ENCODE data around the gene AKR1D1. TPM values are rescaled to one million over a fixed set of nuclear protein-coding genes. Genes with fewer than 3 reads are reported as not detected.
"Not testable (repeated sequence)": the region's sequence is repeated elsewhere in the genome, so short reads cannot be mapped to it uniquely, and the experiment has no call there.

AKR1D1 gene
- total RNA-seq, 2 donors from 2014 or later = not detected

- Mint-ChIP-seq H3K36me3 (ENCODE audit: insufficient read depth in 2 of 2) (no peaks in the 10 kb centered on the region), H3K27ac (no peak overlapping the region)
Measured at GRCh38 chr7:138142583-138143201, 66.4 kb downstream of the AKR1D1 start.

GRCh38 chr7:138144958-138145357, 68.7 kb downstream of the AKR1D1 start:
- no peaks in the 10 kb centered on the region for H3K9me3 Mint-ChIP-seq
- peaks cover 8% of the 10 kb centered on the region for H3K4me1 Mint-ChIP-seq (ENCODE audit: low read depth)
- no peak overlapping the region for H3K27ac Mint-ChIP-seq
- peaks cover 18% of the 10 kb centered on the region for H3K27me3 Mint-ChIP-seq (ENCODE audit: low read depth)
- H3K4me3 Mint-ChIP-seq = no peak overlapping the region
- no peak for ATAC-seq (replicated peaks in 1 of 2)
- no peak for DNase-seq
- no peaks in the 10 kb centered on the region for H3K36me3 Mint-ChIP-seq (ENCODE audit: insufficient read depth in 2 of 2)

More at GRCh38 chr7:138142583-138143201, 66.4 kb downstream of the AKR1D1 start:
- no peak for DNase-seq
- H3K27me3 Mint-ChIP-seq (ENCODE audit: low read depth) = peaks cover 26% of the 10 kb centered on the region
- no peak overlapping the region for H3K4me3 Mint-ChIP-seq
- H3K9me3 Mint-ChIP-seq = no peaks in the 10 kb centered on the region
- peaks cover 8% of the 10 kb centered on the region for H3K4me1 Mint-ChIP-seq (ENCODE audit: low read depth)
- no peak for ATAC-seq (replicated peaks in 1 of 2)

DNA sequence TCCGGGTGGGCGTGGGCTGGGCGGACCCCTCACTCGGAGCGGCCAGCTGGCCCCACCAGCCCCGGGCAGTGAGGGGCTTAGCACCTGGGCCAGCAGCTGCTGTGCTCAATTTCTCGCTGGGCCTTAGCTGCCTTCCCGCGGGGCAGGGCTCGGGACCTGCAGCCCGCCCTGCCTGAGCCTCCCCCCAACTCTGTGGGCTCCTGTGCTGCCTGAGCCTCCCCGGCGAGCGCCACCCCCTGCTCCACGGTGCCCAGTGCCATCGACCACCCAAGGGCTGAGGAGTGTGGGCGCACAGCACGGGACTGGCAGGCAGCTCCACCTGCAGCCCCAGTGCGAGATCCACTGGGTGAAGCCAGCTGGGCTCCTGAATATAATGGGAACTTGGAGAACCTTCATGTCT, 70.0 kb downstream of the AKR1D1 start:
- H3K4me3 Mint-ChIP-seq; DNase-seq; ATAC-seq (replicated peaks in 1 of 2); H3K9me3 Mint-ChIP-seq; H3K4me1 Mint-ChIP-seq (ENCODE audit: low read depth); H3K36me3 Mint-ChIP-seq (ENCODE audit: insufficient read depth in 2 of 2); H3K27ac Mint-ChIP-seq: not testable (repeated sequence)
- peaks cover 22% of the 10 kb centered on the region for H3K27me3 Mint-ChIP-seq (ENCODE audit: low read depth)

- not testable (repeated sequence) for H3K27ac Mint-ChIP-seq; DNase-seq; H3K4me1 Mint-ChIP-seq (ENCODE audit: low read depth); H3K9me3 Mint-ChIP-seq; H3K36me3 Mint-ChIP-seq (ENCODE audit: insufficient read depth in 2 of 2)
- ATAC-seq (replicated peaks in 1 of 2) = peak in 1 of 2 donors; percentile 21
- Mint-ChIP-seq H3K27me3 (ENCODE audit: low read depth) (peaks cover 22% of the 10 kb centered on the region), H3K4me3 (peak overlapping the region; percentile 80 to 89)
Measured at GRCh38 chr7:138146757-138147734, 70.8 kb downstream of the AKR1D1 start.

DNA sequence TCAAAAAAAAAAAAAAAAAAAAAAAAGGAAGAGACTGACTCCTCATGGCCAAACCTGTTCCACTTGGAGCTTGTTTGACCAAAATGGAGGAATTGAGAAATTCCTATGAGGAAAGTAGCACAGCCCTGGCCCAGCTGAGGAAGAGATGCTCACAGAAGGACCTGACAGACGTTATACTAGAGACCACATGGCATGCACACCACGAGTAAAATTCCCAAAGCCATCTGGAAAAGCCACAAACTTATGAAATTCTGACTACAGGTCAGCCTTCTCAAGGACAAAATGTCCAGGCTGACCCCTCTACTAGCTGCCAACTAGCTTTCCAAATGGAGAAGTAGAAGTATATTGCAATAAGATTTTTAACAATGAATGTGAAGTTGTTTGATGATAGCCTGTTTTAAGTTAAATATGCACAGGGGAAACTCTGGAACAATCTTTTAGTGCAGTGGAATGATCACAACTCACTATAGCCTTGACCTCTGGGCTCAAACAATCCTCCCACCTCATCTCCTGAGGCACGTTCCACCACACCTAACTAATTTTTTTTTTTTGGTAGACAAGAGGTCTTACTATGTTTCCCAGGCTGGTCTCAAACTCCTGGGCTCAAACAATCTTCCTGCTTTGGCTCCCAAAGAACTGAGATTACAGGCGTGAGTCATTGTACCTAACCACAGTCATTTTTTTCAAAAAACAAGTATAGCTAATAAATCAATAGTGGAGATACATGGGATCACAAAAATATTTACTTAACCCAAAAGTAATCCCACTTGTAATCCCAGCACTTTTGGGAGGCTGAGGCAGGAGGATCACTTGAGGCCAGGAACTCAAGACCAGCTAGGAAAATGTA, 75.7 kb downstream of the AKR1D1 start:
- H3K4me3 Mint-ChIP-seq = no peak overlapping the region
- DNase-seq = no peak

GRCh38 chr7:138154661-138155060, 78.4 kb downstream of the AKR1D1 start:
- Mint-ChIP-seq H3K27ac (no peak overlapping the region), H3K4me3 (no peak overlapping the region), H3K4me1 (ENCODE audit: low read depth) (no peaks in the 10 kb centered on the region), H3K27me3 (ENCODE audit: low read depth) (peaks cover 5% of the 10 kb centered on the region), H3K36me3 (ENCODE audit: insufficient read depth in 2 of 2) (no peaks in the 10 kb centered on the region), H3K9me3 (no peaks in the 10 kb centered on the region)
- no peak for ATAC-seq (replicated peaks in 1 of 2)
- DNase-seq = no peak

More for the DNA sequence above, 75.7 kb downstream of the AKR1D1 start:
- peaks cover 5% of the 10 kb centered on the region for H3K4me1 Mint-ChIP-seq (ENCODE audit: low read depth)
- no peak overlapping the region for H3K27ac Mint-ChIP-seq
- no peak for ATAC-seq (replicated peaks in 1 of 2)
- H3K36me3 Mint-ChIP-seq (ENCODE audit: insufficient read depth in 2 of 2) = no peaks in the 10 kb centered on the region
- H3K27me3 Mint-ChIP-seq (ENCODE audit: low read depth) = peaks cover 10% of the 10 kb centered on the region
- no peaks in the 10 kb centered on the region for H3K9me3 Mint-ChIP-seq

DNA sequence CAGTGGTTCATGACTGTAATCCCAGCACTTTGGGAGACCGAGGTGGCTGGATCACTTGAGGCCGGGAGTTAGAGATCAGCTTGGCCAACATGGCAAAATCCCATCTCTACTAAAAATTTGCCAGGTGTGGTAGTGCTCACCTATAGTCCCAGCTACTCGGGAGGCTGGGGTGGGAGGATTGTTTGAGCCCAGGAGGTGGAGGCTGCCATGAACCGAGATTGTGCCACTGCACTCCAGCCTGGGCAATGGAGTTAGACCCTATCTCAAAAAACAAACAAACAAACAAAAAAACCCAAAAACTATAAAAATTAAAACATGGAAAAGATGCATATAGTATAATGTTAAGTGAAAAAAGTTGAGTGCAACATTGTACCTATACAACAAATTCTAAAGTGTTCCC, 81.4 kb downstream of the AKR1D1 start:
- H3K4me3 Mint-ChIP-seq = no peak overlapping the region
- no peaks in the 10 kb centered on the region for H3K9me3 Mint-ChIP-seq
- no peaks in the 10 kb centered on the region for H3K36me3 Mint-ChIP-seq (ENCODE audit: insufficient read depth in 2 of 2)
- no peak for ATAC-seq (replicated peaks in 1 of 2)
- H3K27ac Mint-ChIP-seq = no peak overlapping the region
- no peaks in the 10 kb centered on the region for H3K4me1 Mint-ChIP-seq (ENCODE audit: low read depth)
- no peak for DNase-seq
- no peaks in the 10 kb centered on the region for H3K27me3 Mint-ChIP-seq (ENCODE audit: low read depth)

DNA sequence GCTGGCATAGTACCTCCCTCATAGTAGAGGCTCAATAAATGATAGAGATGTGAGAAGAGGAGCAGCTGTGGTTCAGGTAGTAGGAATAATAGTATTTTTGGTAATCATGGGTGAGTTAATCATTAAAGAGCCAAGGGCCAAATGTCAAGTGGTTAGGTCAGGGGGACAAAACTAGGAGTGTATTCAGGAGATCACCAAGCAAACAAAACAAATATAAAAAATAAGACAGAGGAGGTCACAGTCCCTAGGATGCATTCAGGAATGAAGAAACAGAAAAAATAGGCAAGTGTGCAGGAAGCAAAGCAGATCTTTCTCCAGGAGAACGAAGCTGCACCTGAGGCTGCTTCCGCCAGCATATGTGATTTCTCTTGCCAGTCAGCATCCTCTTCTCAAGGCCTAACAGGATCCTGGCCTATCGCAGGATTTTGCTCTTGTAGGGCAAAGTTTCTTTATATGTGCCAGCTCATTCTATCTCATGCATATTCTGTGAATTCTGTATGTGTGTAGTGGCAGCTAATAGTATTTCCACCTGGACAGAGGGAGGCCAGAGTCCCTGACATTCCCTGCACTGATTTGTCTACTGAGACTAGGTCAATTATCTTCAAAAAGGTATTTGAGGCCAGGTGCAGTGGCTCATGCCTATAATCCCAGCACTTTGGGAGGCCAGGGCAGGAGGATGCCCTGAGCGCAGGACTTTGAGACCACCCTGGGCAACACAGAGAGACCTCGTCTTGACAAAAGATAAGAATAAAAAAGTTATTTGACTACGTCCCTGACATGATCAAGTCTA, 82.7 kb downstream of the AKR1D1 start:
- DNase-seq (no peak), ATAC-seq (replicated peaks in 1 of 2) (no peak)
- Mint-ChIP-seq H3K27ac (no peak overlapping the region), H3K36me3 (ENCODE audit: insufficient read depth in 2 of 2) (no peaks in the 10 kb centered on the region), H3K9me3 (peaks cover 0 to under 1% of the 10 kb centered on the region in 2 donors), H3K4me3 (no peak overlapping the region), H3K27me3 (ENCODE audit: low read depth) (no peaks in the 10 kb centered on the region), H3K4me1 (ENCODE audit: low read depth) (no peaks in the 10 kb centered on the region)

DNA sequence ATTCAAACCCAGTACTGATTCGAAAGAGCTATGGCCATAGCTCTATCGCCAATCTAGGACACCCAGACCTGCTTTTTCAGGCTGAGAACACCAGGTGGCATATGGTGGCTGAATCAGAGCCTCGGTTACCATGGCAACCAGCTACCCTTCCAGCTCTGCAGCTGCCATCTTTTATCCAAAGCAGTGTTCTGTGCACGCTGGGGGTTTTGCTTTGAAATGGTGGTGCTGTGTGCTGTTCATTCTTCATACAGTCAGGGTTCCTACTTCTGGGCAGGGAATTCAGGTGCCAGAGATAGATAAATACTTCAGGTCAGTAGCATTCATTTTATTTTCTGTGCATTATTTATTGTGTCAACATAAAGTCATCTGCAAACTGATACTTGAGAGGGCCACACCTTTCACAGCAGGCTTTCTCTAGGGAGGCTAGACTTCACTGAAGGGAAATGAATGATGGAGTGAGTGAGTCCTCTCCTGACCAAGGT, 85.4 kb downstream of the AKR1D1 start:
- Mint-ChIP-seq H3K4me3 (no peak overlapping the region), H3K9me3 (peaks cover 5 to 9% of the 10 kb centered on the region in 2 donors), H3K4me1 (ENCODE audit: low read depth) (no peaks in the 10 kb centered on the region), H3K27me3 (ENCODE audit: low read depth) (no peaks in the 10 kb centered on the region), H3K27ac (no peak overlapping the region), H3K36me3 (ENCODE audit: insufficient read depth in 2 of 2) (peaks cover 6 to 7% of the 10 kb centered on the region in 2 donors)
- DNase-seq (peak; percentile 78 to 84), ATAC-seq (replicated peaks in 1 of 2) (peak; percentile 98)

- H3K4me1 Mint-ChIP-seq (ENCODE audit: low read depth) = no peaks in the 10 kb centered on the region
- H3K9me3 Mint-ChIP-seq = peaks cover 5 to 9% of the 10 kb centered on the region in 2 donors
- DNase-seq = no peak
- H3K27ac Mint-ChIP-seq = no peak overlapping the region
- H3K4me3 Mint-ChIP-seq = no peak overlapping the region
- H3K27me3 Mint-ChIP-seq (ENCODE audit: low read depth) = no peaks in the 10 kb centered on the region
- H3K36me3 Mint-ChIP-seq (ENCODE audit: insufficient read depth in 2 of 2) = peaks cover 6 to 7% of the 10 kb centered on the region in 2 donors
- no peak for ATAC-seq (replicated peaks in 1 of 2)
Measured at GRCh38 chr7:138162236-138162635, 86.0 kb downstream of the AKR1D1 start.

GRCh38 chr7:138163800-138164199, 87.5 kb downstream of the AKR1D1 start:
- H3K27ac Mint-ChIP-seq = no peak overlapping the region

DNA sequence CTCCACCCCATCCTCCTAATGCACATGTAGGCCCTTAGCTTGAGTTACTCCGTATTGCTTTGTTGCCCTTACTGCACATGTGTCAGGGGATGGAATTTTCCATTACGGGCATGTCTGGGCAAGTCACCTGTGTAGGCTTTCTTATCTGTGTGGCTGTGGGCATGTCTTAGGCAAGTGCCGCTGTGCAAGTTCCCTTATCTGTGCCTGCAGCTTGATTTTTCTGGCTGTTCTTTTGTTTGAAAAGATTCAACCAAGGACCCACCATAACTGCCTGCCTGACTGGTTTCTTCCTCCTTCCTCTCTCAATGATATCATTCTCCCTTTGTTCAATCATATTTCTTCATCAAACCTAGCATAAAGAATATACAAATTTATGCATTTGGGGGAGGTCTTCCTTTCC, 88.5 kb downstream of the AKR1D1 start:
- Mint-ChIP-seq H3K9me3 (peaks cover 5 to 9% of the 10 kb centered on the region in 2 donors), H3K27me3 (ENCODE audit: low read depth) (peaks cover 6% of the 10 kb centered on the region), H3K27ac (no peak overlapping the region), H3K4me1 (ENCODE audit: low read depth) (peaks cover 8% of the 10 kb centered on the region), H3K36me3 (ENCODE audit: insufficient read depth in 2 of 2) (peaks cover 6 to 7% of the 10 kb centered on the region in 2 donors), H3K4me3 (no peak overlapping the region)
- ATAC-seq (replicated peaks in 1 of 2) (no peak), DNase-seq (peak in 1 of 2 donors; percentile 9)

More at GRCh38 chr7:138163800-138164199, 87.5 kb downstream of the AKR1D1 start:
- no peak for ATAC-seq (replicated peaks in 1 of 2)
- Mint-ChIP-seq H3K4me3 (no peak overlapping the region), H3K27me3 (ENCODE audit: low read depth) (peaks cover 5% of the 10 kb centered on the region), H3K9me3 (peaks cover 5 to 9% of the 10 kb centered on the region in 2 donors), H3K36me3 (ENCODE audit: insufficient read depth in 2 of 2) (peaks cover 6 to 7% of the 10 kb centered on the region in 2 donors), H3K4me1 (ENCODE audit: low read depth) (no peaks in the 10 kb centered on the region)
- DNase-seq = no peak

Data from activated T-cell treated with anti-CD3 and anti-CD28 coated beads, Interleukin-2, amount 50 U/mL, for 72 hours (primary cell).